H1 (cell line): Measurements from ENCODE around the gene EVC2. TPM values are rescaled to one million over a fixed set of nuclear protein-coding genes. Genes with fewer than 3 reads are reported as not detected.

Source experiments
- CTCF ChIA-PET: fragments of 300-600 bp; sonication (Branson Sonifier 250); formaldehyde crosslinking; loops from one replicate; lab custom pipeline; 2021; ENCODE audit not compliant: partially characterized antibody; lab: Charles Lee
- POLR2A ChIA-PET: fragments of 300-600 bp; sonication (Branson Sonifier 250); formaldehyde crosslinking; loops from one replicate; lab custom pipeline; 2021; ENCODE audit warnings: inconsistent platforms; ENCODE audit not compliant: partially characterized antibody; lab: Charles Lee
- DNase-seq, 2 experiments: peaks; one replicate each; pipeline versions ENCODE4 v3.0.0 to v3.0.0-alpha.2; 2010 to 2022; ENCODE audit warnings: low spot score in 2 of 2, low read depth in 1 of 2, mixed read lengths in 1 of 2
- FAIRE-seq: peaks from 2 replicates; lab custom pipeline; 2011; peaks lifted over from hg19 to GRCh38; lab: Jason Lieb, UNC
- H2AFZ ChIP-seq: 2 replicates; pipeline ENCODE4 v1.8.1; 2012; ENCODE audit warnings: low read length, inconsistent platforms
- H2AK5ac ChIP-seq: 2 replicates; pipeline ENCODE4 v1.6.1; 2013; ENCODE audit warnings: low read depth, low read length
- H2BK120ac ChIP-seq: replicated peaks from 2 replicates; pipeline ENCODE3; 2013; ENCODE audit warnings: low read depth, low read length, inconsistent platforms
- H2BK12ac ChIP-seq: 2 replicates; pipeline ENCODE4 v1.6.1; 2013; ENCODE audit warnings: low read depth, low read length
- H2BK15ac ChIP-seq: 2 replicates; pipeline ENCODE4 v1.6.1; 2013; ENCODE audit warnings: low read length
- H2BK20ac ChIP-seq: 2 replicates; pipeline ENCODE4 v1.6.1; 2013; ENCODE audit warnings: low read length
- H2BK5ac ChIP-seq: 2 replicates; pipeline ENCODE4 v1.6.1; 2013; ENCODE audit warnings: low read depth, low read length
- H3K14ac ChIP-seq: 2 replicates; pipeline ENCODE4 v1.6.1; 2013; ENCODE audit warnings: inconsistent platforms; ENCODE audit not compliant: insufficient read length
- H3K18ac ChIP-seq: 2 replicates; pipeline ENCODE4 v1.6.1; 2013; ENCODE audit warnings: low read length; ENCODE audit errors: extremely low read depth
- H3K23ac ChIP-seq: 2 replicates; pipeline ENCODE4 v1.6.1; 2013; ENCODE audit warnings: inconsistent platforms; ENCODE audit not compliant: insufficient read length
- H3K23me2 ChIP-seq: 2 replicates; pipeline ENCODE4 v1.6.1; 2013; ENCODE audit warnings: low read depth, low read length
- H3K27ac ChIP-seq: 2 replicates; pipeline ENCODE4 v1.6.1; 2011; ENCODE audit warnings: low read depth, low read length, inconsistent platforms
- H3K27me3 ChIP-seq, 4 experiments: replicated peaks in 1 of 4; 1 replicate in 1 of 4; 2 replicates in 3 of 4; pipeline versions ENCODE4 v1.6.1 to v1.8.1; 2011 to 2013; ENCODE audit warnings: low read length in 3 of 4, mild to moderate bottlenecking in 3 of 4, inconsistent platforms in 2 of 4, mixed read lengths in 2 of 4, moderate library complexity in 1 of 4; ENCODE audit not compliant: control insufficient read depth in 3 of 4, insufficient read depth in 3 of 4; ENCODE audit errors: extremely low read depth in 1 of 4
- H3K36me3 ChIP-seq, 4 experiments: 2 replicates each; pipeline versions ENCODE4 v1.6.1 to v1.8.1; 2011 to 2013; ENCODE audit warnings: mild to moderate bottlenecking in 4 of 4, low read length in 3 of 4, moderate library complexity in 2 of 4, control low read depth in 1 of 4, inconsistent platforms in 1 of 4; ENCODE audit not compliant: insufficient read depth in 4 of 4, control insufficient read depth in 2 of 4
- H3K4ac ChIP-seq: replicated peaks from 2 replicates; pipeline ENCODE3; 2013; ENCODE audit warnings: low read length, low read depth, mixed read lengths, inconsistent platforms; ENCODE audit not compliant: insufficient read length
- H3K4me1 ChIP-seq, 4 experiments: replicated peaks in 1 of 4; 1 replicate in 1 of 4; 2 replicates in 3 of 4; pipeline versions ENCODE4 v1.6.1 to v1.8.1; 2011 to 2013; ENCODE audit warnings: low read length in 3 of 4, inconsistent platforms in 2 of 4, mixed read lengths in 1 of 4; ENCODE audit not compliant: insufficient read depth in 4 of 4, control insufficient read depth in 3 of 4
- H3K4me2 ChIP-seq, 2 experiments: 2 replicates each; pipeline versions ENCODE4 v1.6.1 to v1.8.1; 2011 to 2013; ENCODE audit warnings: low read depth in 2 of 2, low read length in 2 of 2, control low read depth in 1 of 2, inconsistent platforms in 1 of 2, mild to moderate bottlenecking in 1 of 2; ENCODE audit not compliant: insufficient read depth in 1 of 2
- H3K4me3 ChIP-seq, 4 experiments: fragments of 200-600, 300-600 bp in 1 of 4; sonication (generic), shearing (Covaris generic), sonication (Bioruptor Twin) in 1 of 4; 2 replicates each; pipeline versions ENCODE4 v1.5.1 to v1.8.1; 2011 to 2016; ENCODE audit warnings: low read length in 4 of 4, low read depth in 3 of 4, control low read depth in 2 of 4, inconsistent platforms in 2 of 4, mild to moderate bottlenecking in 2 of 4, mixed read lengths in 1 of 4, moderate library complexity in 1 of 4; ENCODE audit not compliant: insufficient read depth in 2 of 4; ENCODE audit errors: extremely low read depth in 1 of 4
- H3K56ac ChIP-seq: replicated peaks from 2 replicates; pipeline ENCODE3; 2013; ENCODE audit warnings: low read depth, mild to moderate bottlenecking, mixed read lengths, low read length, inconsistent platforms; ENCODE audit not compliant: insufficient read length
- H3K79me1 ChIP-seq: 2 replicates; pipeline ENCODE4 v1.6.1; 2013; ENCODE audit warnings: low read depth, low read length, control low read depth
- H3K79me2 ChIP-seq, 2 experiments: 2 replicates each; pipeline versions ENCODE4 v1.6.1 to v1.8.1; 2012 to 2013; ENCODE audit warnings: low read length in 2 of 2, mild to moderate bottlenecking in 2 of 2, inconsistent platforms in 1 of 2; ENCODE audit not compliant: insufficient read depth in 2 of 2, control insufficient read depth in 1 of 2
- H3K9ac ChIP-seq, 4 experiments: replicated peaks in 1 of 4; 1 replicate in 1 of 4; 2 replicates in 3 of 4; pipeline versions ENCODE4 v1.6.1 to v1.8.1; 2011 to 2013; ENCODE audit warnings: low read depth in 3 of 4, low read length in 3 of 4, control low read depth in 2 of 4, mild to moderate bottlenecking in 2 of 4, moderate library complexity in 2 of 4, inconsistent platforms in 1 of 4; ENCODE audit errors: extremely low read depth in 1 of 4
- H3K9me3 ChIP-seq, 2 experiments: 2 replicates each; pipeline versions ENCODE4 v1.6.1 to v1.8.1; 2012 to 2013; ENCODE audit warnings: mild to moderate bottlenecking in 2 of 2, moderate library complexity in 2 of 2, control low read depth in 1 of 2, inconsistent platforms in 1 of 2, low read depth in 1 of 2, low read length in 1 of 2, mixed read lengths in 1 of 2; ENCODE audit not compliant: insufficient read depth in 2 of 2
- H4K20me1 ChIP-seq, 2 experiments: replicated peaks in 1 of 2; 2 replicates each; pipeline versions ENCODE3 to v1.8.1; 2011 to 2013; ENCODE audit warnings: inconsistent platforms in 2 of 2, low read length in 2 of 2, mild to moderate bottlenecking in 1 of 2; ENCODE audit not compliant: insufficient read depth in 2 of 2, control insufficient read depth in 1 of 2
- H4K5ac ChIP-seq: 2 replicates; pipeline ENCODE4 v1.6.1; 2013; ENCODE audit warnings: low read length, low read depth, mixed read lengths, inconsistent platforms; ENCODE audit not compliant: insufficient read length
- H4K8ac ChIP-seq: 2 replicates; pipeline ENCODE4 v1.8.0; 2013; ENCODE audit warnings: mild to moderate bottlenecking, moderate library complexity, low read length, inconsistent platforms; ENCODE audit not compliant: insufficient read depth; ENCODE audit errors: extremely low read depth
- H4K91ac ChIP-seq: replicated peaks from 2 replicates; pipeline ENCODE3; 2013; ENCODE audit warnings: low read length, mixed read lengths, inconsistent platforms; ENCODE audit not compliant: insufficient read length
- ATF2 ChIP-seq: IDR thresholded peaks from 2 replicates; pipeline ENCODE4 v1.6.1; 2012; ENCODE audit warnings: low read length, inconsistent platforms
- FOSL1 ChIP-seq: IDR thresholded peaks from 2 replicates; pipeline ENCODE4 v1.6.1; 2011; ENCODE audit warnings: mild to moderate bottlenecking, low read depth, low read length, moderate library complexity; ENCODE audit not compliant: insufficient read depth
- GTF2F1 ChIP-seq: IDR thresholded peaks from 2 replicates; pipeline ENCODE4 v1.6.1; 2012; ENCODE audit warnings: low read depth, low read length, improper control_type of control experiment, borderline replicate concordance
- KDM5A ChIP-seq: fragments of 200-600 bp; IDR thresholded peaks from 2 replicates; pipeline ENCODE4 v1.7.1; 2012; ENCODE audit warnings: mild to moderate bottlenecking, low read length, inconsistent platforms, mixed read lengths
- RFX5 ChIP-seq: IDR thresholded peaks from 2 replicates; pipeline ENCODE4 v1.6.1; 2011; ENCODE audit warnings: low read depth, low read length, improper control_type of control experiment, borderline replicate concordance
- SUZ12 ChIP-seq: fragments of 200-600 bp; sonication (generic); IDR thresholded peaks from 2 replicates; pipeline ENCODE4 v1.6.1; 2012; ENCODE audit warnings: mild to moderate bottlenecking, inconsistent platforms, low read length, moderate library complexity, mixed read lengths
- TCF12 ChIP-seq: IDR thresholded peaks from 2 replicates; pipeline ENCODE4 v1.6.1; 2011; ENCODE audit warnings: low read depth, mild to moderate bottlenecking, low read length
- TEAD4 ChIP-seq: IDR thresholded peaks from 2 replicates; pipeline ENCODE4 v1.6.1; 2012; ENCODE audit warnings: low read depth, low read length, inconsistent platforms, mixed read lengths
- WGBS, 2 experiments: shearing (Covaris generic) in 1 of 2; methylation state at CpG; one replicate each; pipeline versions ENCODE4 v1.1.6 to v1.1.7; 2013 to 2015; ENCODE audit warnings: low lambda C conversion rate in 2 of 2, mixed read lengths in 2 of 2, inconsistent platforms in 1 of 2, low coverage in 1 of 2, missing lambda C conversion rate in 1 of 2; ENCODE audit not compliant: insufficient replicate concordance in 2 of 2, insufficient coverage in 1 of 2, insufficient read length in 1 of 2; ENCODE audit errors: extremely low coverage in 1 of 2, missing lambda C conversion rate in 1 of 2; 5-methylcytosine and 5-hydroxymethylcytosine counted together
- polyA plus RNA-seq, 7 experiments: library from polyadenylated mRNA; depleted of rRNA in 3 of 7; stranded (reverse) in 5 of 7; unstranded in 2 of 7; fragments of >200 nt in 5 of 7; fragments of 200-250 nt in 2 of 7; gene quantifications; 1 replicate in 5 of 7; 2 replicates in 1 of 7; 4 replicates in 1 of 7; pipeline versions ENCODE4 v1.2.1 to v1.2.3, GENCODE V29; 2011 to 2013; ENCODE audit warnings: missing spikeins in 2 of 7, mixed read lengths in 2 of 7
- total RNA-seq: library from RNA; stranded (reverse); fragmentation: NEBNext Ultra II Directional; extraction: Animal tissue kit (Norgen Biotek cat#: 25700); gene quantifications from 2 replicates; pipeline ENCODE4 v1.2.1, GENCODE V29; 2021

EVC2 gene
- total and polyA plus RNA-seq, 2 of the 8 experiments (the other 6 are each of a cell fraction or from before 2014, with no cell fraction given): 0.73 to 5.9 TPM

- Histone ChIP-seq H3K18ac (no peak overlapping the region), H3K27me3 (no peaks in the 10 kb centered on the region), H3K14ac (no peak overlapping the region), H2BK120ac (no peak overlapping the region), H2BK15ac (no peak overlapping the region), H3K4me2 (no peak overlapping the region), H2AK5ac (no peak overlapping the region), H3K36me3 (no peaks in the 10 kb centered on the region), H2BK12ac (no peak overlapping the region), H3K23ac (no peak overlapping the region), H3K23me2 (no peaks in the 10 kb centered on the region), H3K27ac (no peak overlapping the region), H2AFZ (no peak overlapping the region), H4K20me1 (peaks cover 0 to 2% of the 10 kb centered on the region in 2 experiments), H3K4me1 (no peaks in the 10 kb centered on the region), H3K56ac (no peak overlapping the region), H2BK5ac (no peak overlapping the region), H2BK20ac (no peak overlapping the region), H4K5ac (no peak overlapping the region), H3K79me1 (no peaks in the 10 kb centered on the region), H4K91ac (no peak overlapping the region), H3K79me2 (no peaks in the 10 kb centered on the region), H4K8ac (no peak overlapping the region), H3K4me3 (no peak overlapping the region), H3K4ac (no peak overlapping the region), H3K9ac (no peak overlapping the region), H3K9me3 (peaks cover 12 to 13% of the 10 kb centered on the region in 2 experiments; a peak in 3 of 4 replicates)
- WGBS, 2 experiments: 91% methylated on average over 8 of the region's 8 CpGs; no CpG with 5 or more reads in 1 of the 2 experiments
- TF ChIP-seq FOSL1 (no peak), ATF2 (no peak), TEAD4 (no peak), SUZ12 (no peak), RFX5 (no peak), GTF2F1 (no peak), KDM5A (no peak), TCF12 (no peak)
- ChIA-PET CTCF (interaction anchor here (1.6 kb wide), 1 partner anchor 247 kb away, joined by 4 read pairs; no protein-coding TSS in a partner anchor), POLR2A (no interaction called here)
- FAIRE-seq (no peak), DNase-seq (no peak)
Observed at GRCh38 chr4:5543681-5544080, 164.7 kb downstream of the EVC2 start.
